ENCODE results near the gene CNTN5. TPM values are rescaled to one million over a fixed set of nuclear protein-coding genes. Genes with fewer than 3 reads are reported as not detected.

Gene CNTN5
- total RNA-seq, 1 donor from 2014 or later = 0.15 TPM

DNA sequence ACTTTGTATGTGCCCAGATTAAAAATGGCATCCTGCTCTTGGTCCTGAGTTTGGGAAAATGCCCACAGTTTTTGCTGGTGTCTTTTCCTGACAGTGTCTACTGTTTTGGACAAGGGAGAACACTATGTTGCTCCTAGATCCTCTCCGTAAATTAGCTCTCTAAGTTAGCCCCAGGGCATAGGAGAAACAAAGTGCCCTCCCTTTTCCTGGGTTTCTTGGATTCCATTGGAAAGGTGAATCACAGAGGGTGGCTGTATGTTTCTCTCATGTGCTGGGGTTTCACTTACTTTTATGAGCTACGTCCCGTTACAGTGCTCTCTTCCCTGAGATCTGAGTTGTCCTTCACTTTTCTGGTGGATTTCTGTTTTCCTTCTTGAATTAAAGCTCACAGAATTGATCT is 782.8 kb downstream of the CNTN5 start:
- no peaks in the 10 kb centered on the region for H3K9me3 Mint-ChIP-seq (ENCODE audit: unreplicated experiment)
- no peak for TF ChIP-seq CTCF (IDR thresholded peaks at IDR 0.05; ENCODE audit: unreplicated experiment)
- no peaks in the 10 kb centered on the region for H3K27me3 Mint-ChIP-seq (ENCODE audit: unreplicated experiment)
- H3K36me3 Mint-ChIP-seq (ENCODE audit: low read depth, unreplicated experiment) = no peaks in the 10 kb centered on the region
- no peaks in the 10 kb centered on the region for H3K4me1 Mint-ChIP-seq (ENCODE audit: unreplicated experiment)
- no peak for DNase-seq (ENCODE audit: low spot score)
- no peak overlapping the region for H3K4me3 Mint-ChIP-seq (ENCODE audit: unreplicated experiment)
- no peak overlapping the region for H3K27ac Mint-ChIP-seq (ENCODE audit: unreplicated experiment)

DNA sequence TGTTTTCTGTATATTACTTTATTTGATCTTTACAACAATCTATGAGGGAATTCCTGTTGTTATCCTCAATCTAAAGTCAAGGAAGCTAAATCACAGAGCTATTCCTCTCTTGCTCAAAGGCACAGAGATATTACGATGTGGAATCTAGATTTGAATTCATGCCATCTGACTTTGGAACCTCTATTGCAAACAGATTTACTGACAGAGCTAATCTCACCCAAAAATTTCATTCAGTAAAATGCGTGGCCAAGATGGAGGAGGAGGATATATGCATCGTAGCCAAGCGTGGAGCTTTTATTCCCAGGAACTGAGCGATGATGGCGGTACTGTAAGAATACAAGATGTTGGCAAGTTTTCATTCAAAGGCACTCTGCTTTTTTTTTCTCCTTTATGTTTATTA is 791.8 kb downstream of the CNTN5 start:
- Mint-ChIP-seq H3K27me3 (ENCODE audit: unreplicated experiment) (peaks cover 3% of the 10 kb centered on the region), H3K27ac (ENCODE audit: unreplicated experiment) (no peak overlapping the region), H3K4me1 (ENCODE audit: unreplicated experiment) (no peaks in the 10 kb centered on the region), H3K9me3 (ENCODE audit: unreplicated experiment) (no peaks in the 10 kb centered on the region), H3K4me3 (ENCODE audit: unreplicated experiment) (no peak overlapping the region), H3K36me3 (ENCODE audit: low read depth, unreplicated experiment) (no peaks in the 10 kb centered on the region)
- TF ChIP-seq CTCF (IDR thresholded peaks at IDR 0.05; ENCODE audit: unreplicated experiment) = no peak
- no peak for DNase-seq (ENCODE audit: low spot score)

GRCh38 chr11:99814021-99814420 is 793.3 kb downstream of the CNTN5 start:
- no peaks in the 10 kb centered on the region for H3K4me1 Mint-ChIP-seq (ENCODE audit: unreplicated experiment)
- H3K4me3 Mint-ChIP-seq (ENCODE audit: unreplicated experiment) = no peak overlapping the region
- no peak for DNase-seq (ENCODE audit: low spot score)
- H3K36me3 Mint-ChIP-seq (ENCODE audit: low read depth, unreplicated experiment) = no peaks in the 10 kb centered on the region
- H3K9me3 Mint-ChIP-seq (ENCODE audit: unreplicated experiment) = no peaks in the 10 kb centered on the region
- peaks cover 3% of the 10 kb centered on the region for H3K27me3 Mint-ChIP-seq (ENCODE audit: unreplicated experiment)
- H3K27ac Mint-ChIP-seq (ENCODE audit: unreplicated experiment) = no peak overlapping the region
- TF ChIP-seq CTCF (IDR thresholded peaks at IDR 0.05; ENCODE audit: unreplicated experiment) = no peak

DNA sequence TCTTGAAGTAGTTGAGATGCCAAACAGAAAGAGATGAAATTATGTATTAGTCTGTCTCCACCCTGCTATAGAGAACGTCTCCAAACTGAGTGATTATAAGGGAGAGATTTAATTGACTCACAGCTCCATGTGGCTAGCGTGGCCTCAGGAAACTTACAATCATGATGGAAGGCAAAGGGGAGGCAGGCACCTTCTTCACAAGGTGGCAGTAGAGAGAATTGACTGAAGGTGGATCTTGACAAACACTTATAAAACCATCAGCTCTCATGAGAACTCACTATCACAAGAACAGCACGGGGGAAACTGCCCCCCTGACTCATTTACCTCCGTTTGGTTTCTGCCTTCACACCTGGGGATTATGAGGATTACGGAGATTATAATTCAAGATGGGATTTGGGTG is 794.0 kb downstream of the CNTN5 start:
- peaks cover 3% of the 10 kb centered on the region for H3K27me3 Mint-ChIP-seq (ENCODE audit: unreplicated experiment)
- H3K27ac Mint-ChIP-seq (ENCODE audit: unreplicated experiment) = no peak overlapping the region
- DNase-seq (ENCODE audit: low spot score) = no peak
- H3K4me3 Mint-ChIP-seq (ENCODE audit: unreplicated experiment) = no peak overlapping the region
- TF ChIP-seq CTCF (IDR thresholded peaks at IDR 0.05; ENCODE audit: unreplicated experiment) = no peak
- H3K4me1 Mint-ChIP-seq (ENCODE audit: unreplicated experiment) = no peaks in the 10 kb centered on the region
- H3K36me3 Mint-ChIP-seq (ENCODE audit: low read depth, unreplicated experiment) = no peaks in the 10 kb centered on the region
- H3K9me3 Mint-ChIP-seq (ENCODE audit: unreplicated experiment) = no peaks in the 10 kb centered on the region

DNA sequence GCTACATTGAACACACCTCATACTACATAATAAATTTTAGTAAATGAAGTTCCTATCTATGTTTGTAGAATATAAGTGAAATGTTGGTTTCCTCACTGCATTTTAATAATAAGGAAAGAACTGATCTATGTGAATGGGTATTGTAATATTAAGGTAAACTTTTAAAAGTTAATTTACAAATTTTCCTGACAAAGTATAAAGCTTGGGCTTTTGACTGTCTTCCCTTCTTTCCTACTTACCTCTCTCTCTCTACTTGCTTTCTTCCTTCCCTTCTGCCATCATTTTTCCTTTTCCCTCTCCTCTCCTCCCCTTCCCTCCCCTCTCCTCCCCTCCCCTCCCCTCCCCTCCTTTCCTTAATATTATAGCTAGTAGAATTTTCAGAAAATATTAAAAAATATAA is 798.2 kb downstream of the CNTN5 start:
- DNase-seq (ENCODE audit: low spot score) = no peak
- Mint-ChIP-seq H3K36me3 (ENCODE audit: low read depth, unreplicated experiment) (no peaks in the 10 kb centered on the region), H3K27me3 (ENCODE audit: unreplicated experiment) (peaks cover 3% of the 10 kb centered on the region), H3K27ac (ENCODE audit: unreplicated experiment) (no peak overlapping the region), H3K4me1 (ENCODE audit: unreplicated experiment) (no peaks in the 10 kb centered on the region), H3K9me3 (ENCODE audit: unreplicated experiment) (no peaks in the 10 kb centered on the region), H3K4me3 (ENCODE audit: unreplicated experiment) (no peak overlapping the region)
- TF ChIP-seq CTCF (IDR thresholded peaks at IDR 0.05; ENCODE audit: unreplicated experiment) = no peak

Measured in endothelial cell (in vitro differentiated cells).